ENCODE measurements around the gene GAL3ST2.

DNA sequence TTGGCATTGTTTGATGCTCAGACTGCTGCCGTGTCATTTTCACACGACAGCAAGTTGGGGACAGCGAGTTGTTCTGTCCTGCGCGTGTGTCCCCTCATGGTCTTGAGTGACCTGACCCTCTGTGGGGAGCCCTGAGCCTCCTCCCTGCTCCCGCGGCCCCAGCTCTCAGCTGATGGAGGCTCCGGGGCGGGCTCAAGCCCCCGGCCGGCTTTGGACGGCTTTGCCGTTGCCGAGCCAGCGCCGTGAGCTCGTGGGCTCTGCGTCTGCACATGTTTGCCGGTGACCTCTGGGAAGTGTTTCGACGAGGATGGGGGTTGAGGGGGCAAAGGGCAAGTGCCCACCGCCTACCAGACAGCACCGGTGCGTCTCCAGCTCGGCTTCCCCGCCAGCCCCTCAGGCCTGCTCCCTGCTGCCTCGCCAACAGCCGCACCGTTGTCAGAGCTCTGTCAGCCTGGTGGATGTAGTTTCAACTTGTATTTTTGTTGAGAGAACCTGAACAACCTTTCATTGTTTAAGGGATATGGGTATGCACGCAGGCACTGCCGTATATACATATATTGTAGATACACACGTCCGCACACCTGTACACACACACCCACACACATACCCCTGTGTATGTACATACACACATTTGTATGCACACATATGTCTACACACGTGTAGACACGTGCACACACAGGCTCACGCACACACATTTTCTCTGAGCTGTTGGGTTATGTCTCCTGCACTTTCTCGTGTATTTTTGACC is 68.4 kb downstream of the GAL3ST2 start:
- TF ChIP-seq CTCF (IDR thresholded peaks at IDR 0.05) (no peak), POLR2AphosphoS5 (IDR thresholded peaks at IDR 0.05) (no peak)

Data from gastroesophageal sphincter (tissue), 3 donors.